Keratinocyte (primary cell): ENCODE measurements around the gene TMEM50B. TPM values are rescaled to one million over a fixed set of nuclear protein-coding genes. Genes with fewer than 3 reads are reported as not detected.

Experiments
- DNase-seq: peaks from one replicate; pipeline ENCODE4 v3.0.0-alpha.2; 2011; ENCODE audit warnings: low read depth, missing footprints, low spot score
- FAIRE-seq: peaks from 2 replicates; lab custom pipeline; 2011; peaks lifted over from hg19 to GRCh38; lab: Jason Lieb, UNC
- H2AFZ ChIP-seq: 2 replicates; pipeline ENCODE4 v1.6.0; 2012; ENCODE audit warnings: low read length, control low read depth, inconsistent platforms; ENCODE audit not compliant: control insufficient read depth
- H3K27ac ChIP-seq: 2 replicates; pipeline ENCODE4 v1.5.1; 2011; ENCODE audit warnings: low read length; ENCODE audit not compliant: control insufficient read depth, insufficient read depth
- H3K27me3 ChIP-seq: 3 replicates; pipeline ENCODE4 v1.6.0; 2011; ENCODE audit warnings: low read length; ENCODE audit not compliant: control insufficient read depth, insufficient read depth; ENCODE audit errors: extremely low read depth
- H3K36me3 ChIP-seq, 2 experiments: 2 replicates in 1 of 2; 3 replicates in 1 of 2; pipeline ENCODE4 v1.5.1; 2011; ENCODE audit warnings: low read length in 2 of 2, mild to moderate bottlenecking in 1 of 2; ENCODE audit not compliant: control insufficient read depth in 2 of 2, insufficient read depth in 2 of 2; ENCODE audit errors: extremely low read depth in 1 of 2
- H3K4me1 ChIP-seq: 3 replicates; pipeline ENCODE4 v1.5.1; 2011; ENCODE audit warnings: low read length; ENCODE audit not compliant: control insufficient read depth, insufficient read depth; ENCODE audit errors: extremely low read depth
- H3K4me2 ChIP-seq: 3 replicates; pipeline ENCODE4 v1.6.0; 2011; ENCODE audit warnings: low read depth, low read length; ENCODE audit not compliant: control insufficient read depth, insufficient read depth; ENCODE audit errors: extremely low read depth
- H3K4me3 ChIP-seq, 3 experiments: fragments of 200-600 bp in 1 of 3; sonication (generic) in 1 of 3; 2 replicates in 2 of 3; 3 replicates in 1 of 3; pipeline ENCODE4 v1.5.1; 2011 to 2016; ENCODE audit warnings: low read length in 3 of 3, mild to moderate bottlenecking in 3 of 3, control low read depth in 2 of 3, inconsistent platforms in 1 of 3, low read depth in 1 of 3, mixed read lengths in 1 of 3, mixed run types in 1 of 3, moderate library complexity in 1 of 3; ENCODE audit not compliant: control insufficient read depth in 2 of 3, insufficient read depth in 2 of 3; ENCODE audit errors: extremely low read depth in 1 of 3
- H3K79me2 ChIP-seq: 2 replicates; pipeline ENCODE4 v1.6.0; 2012; ENCODE audit warnings: low read length; ENCODE audit not compliant: control insufficient read depth, insufficient read depth
- H3K9ac ChIP-seq: 3 replicates; pipeline ENCODE4 v1.6.0; 2011; ENCODE audit warnings: low read length; ENCODE audit not compliant: control insufficient read depth, insufficient read depth; ENCODE audit errors: extremely low read depth
- H3K9me1 ChIP-seq: 3 replicates; pipeline ENCODE4 v1.6.0; 2011; ENCODE audit warnings: low read length; ENCODE audit not compliant: control insufficient read depth, insufficient read depth; ENCODE audit errors: extremely low read depth
- H3K9me3 ChIP-seq: 2 replicates; pipeline ENCODE4 v1.5.1; 2012; ENCODE audit warnings: low read depth, low read length; ENCODE audit not compliant: control insufficient read depth
- H4K20me1 ChIP-seq: 3 replicates; pipeline ENCODE4 v1.6.0; 2011; ENCODE audit warnings: low read length; ENCODE audit not compliant: control insufficient read depth, insufficient read depth; ENCODE audit errors: extremely low read depth
- EZH2 ChIP-seq: IDR thresholded peaks from one replicate; pipeline ENCODE4 v1.6.1; 2012; ENCODE audit warnings: inconsistent platforms, mild to moderate bottlenecking, low read length, moderate library complexity
- dilution Hi-C: fragments of 300-500 bp; cut with MboI; formaldehyde crosslinking; loops from one replicate; pipeline ENCODE4 v1.7.0; 2020; ENCODE audit warnings: low sequenced_read_pairs; ENCODE audit not compliant: extremely low pct_ligation_motif_present
- polyA plus RNA-seq, 5 experiments: library from polyadenylated mRNA; depleted of rRNA in 3 of 5; stranded (reverse) in 3 of 5; stranded (forward) in 1 of 5; unstranded in 1 of 5; fragments of >200 nt; gene quantifications; 1 replicate in 1 of 5; 2 replicates in 3 of 5; 3 replicates in 1 of 5; pipeline versions ENCODE4 v1.2.1 to v1.2.3, GENCODE V29; 2011 to 2012; ENCODE audit warnings: missing spikeins in 2 of 5, low read depth in 1 of 5, low replicate concordance in 1 of 5
- TF ChIP-seq, protein P1 (sequence below), 3 experiments: IDR thresholded peaks in 1 of 3; conservative IDR thresholded peaks in 1 of 3; optimal IDR thresholded peaks in 1 of 3; 2 replicates in 2 of 3; 3 replicates in 1 of 3; pipeline versions ENCODE3 to v1.5.1; 2011; ENCODE audit warnings: low read length in 3 of 3, mild to moderate bottlenecking in 3 of 3, moderate library complexity in 2 of 3, control low read depth in 1 of 3, inconsistent platforms in 1 of 3; ENCODE audit not compliant: insufficient read depth in 2 of 3; ENCODE audit errors: extremely low read depth in 1 of 3

Gene TMEM50B
- polyA plus RNA-seq, 1 donor (not counting 4 experiments of a cell fraction or from before 2014, with no cell fraction given) = 39.7 TPM

DNA sequence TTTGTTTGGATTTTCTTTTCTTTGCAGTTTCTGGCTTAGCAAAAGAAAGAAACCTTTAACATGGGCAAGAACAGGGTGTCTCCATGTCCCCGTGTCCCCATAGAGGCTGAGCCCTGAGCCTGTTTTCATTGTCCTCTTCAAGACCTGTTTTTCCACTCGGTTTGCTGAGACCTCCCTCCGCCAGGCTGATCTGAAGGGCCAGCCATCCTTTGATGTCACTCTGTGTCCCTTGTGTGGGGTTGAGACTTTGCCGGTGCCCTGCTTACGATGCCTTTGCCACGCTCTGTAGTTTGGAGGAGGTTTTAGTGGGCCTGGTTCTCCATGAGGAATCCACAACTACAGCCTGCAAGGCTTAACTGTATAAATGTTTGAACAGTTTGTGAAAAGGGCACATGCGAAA, 52.7 kb downstream of the TMEM50B start:
- FAIRE-seq = no peak
- Histone ChIP-seq H3K27ac (no peak overlapping the region), H4K20me1 (no peaks in the 10 kb centered on the region)

DNA sequence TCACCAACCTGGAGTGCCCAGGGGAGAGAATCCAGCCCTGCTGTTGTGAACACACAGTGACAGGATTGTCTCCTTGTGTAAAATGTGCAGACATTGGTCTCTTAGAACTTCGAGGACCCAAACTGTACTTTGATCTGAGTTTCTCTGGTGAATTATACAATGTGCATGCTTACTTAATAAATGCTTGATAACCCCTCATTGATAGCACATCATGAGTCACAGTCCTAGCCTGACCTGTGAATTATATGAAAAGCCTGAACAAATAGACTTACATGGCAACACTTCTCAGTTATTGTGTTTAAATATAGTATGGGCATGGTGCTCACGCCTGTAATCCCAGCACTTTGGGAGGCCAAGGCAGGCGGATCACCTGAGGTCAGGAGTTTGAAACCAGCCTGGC, 53.9 kb downstream of the TMEM50B start:
- Histone ChIP-seq H3K9me1 (no peaks in the 10 kb centered on the region), H4K20me1 (peaks cover 3% of the 10 kb centered on the region), H3K4me1 (peaks cover 22% of the 10 kb centered on the region), H2AFZ (no peak overlapping the region), H3K4me3 (no peak overlapping the region), H3K4me2 (no peak overlapping the region), H3K36me3 (peaks cover 31 to 52% of the 10 kb centered on the region in 2 experiments), H3K27me3 (no peaks in the 10 kb centered on the region), H3K9me3 (no peaks in the 10 kb centered on the region), H3K9ac (no peak overlapping the region), H3K79me2 (peaks cover 19% of the 10 kb centered on the region), H3K27ac (no peak overlapping the region)
- no peak for TF ChIP-seq EZH2
- TF ChIP-seq, protein P1, sequence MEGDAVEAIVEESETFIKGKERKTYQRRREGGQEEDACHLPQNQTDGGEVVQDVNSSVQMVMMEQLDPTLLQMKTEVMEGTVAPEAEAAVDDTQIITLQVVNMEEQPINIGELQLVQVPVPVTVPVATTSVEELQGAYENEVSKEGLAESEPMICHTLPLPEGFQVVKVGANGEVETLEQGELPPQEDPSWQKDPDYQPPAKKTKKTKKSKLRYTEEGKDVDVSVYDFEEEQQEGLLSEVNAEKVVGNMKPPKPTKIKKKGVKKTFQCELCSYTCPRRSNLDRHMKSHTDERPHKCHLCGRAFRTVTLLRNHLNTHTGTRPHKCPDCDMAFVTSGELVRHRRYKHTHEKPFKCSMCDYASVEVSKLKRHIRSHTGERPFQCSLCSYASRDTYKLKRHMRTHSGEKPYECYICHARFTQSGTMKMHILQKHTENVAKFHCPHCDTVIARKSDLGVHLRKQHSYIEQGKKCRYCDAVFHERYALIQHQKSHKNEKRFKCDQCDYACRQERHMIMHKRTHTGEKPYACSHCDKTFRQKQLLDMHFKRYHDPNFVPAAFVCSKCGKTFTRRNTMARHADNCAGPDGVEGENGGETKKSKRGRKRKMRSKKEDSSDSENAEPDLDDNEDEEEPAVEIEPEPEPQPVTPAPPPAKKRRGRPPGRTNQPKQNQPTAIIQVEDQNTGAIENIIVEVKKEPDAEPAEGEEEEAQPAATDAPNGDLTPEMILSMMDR (optimal IDR thresholded peaks at IDR 0.05 in 1 of 3, IDR thresholded peaks at IDR 0.05 in 1 of 3, conservative IDR thresholded peaks at IDR 0.05 in 1 of 3; ENCODE audit: extremely low read depth in 1 of 3, insufficient read depth in 2 of 3, low read length in 3 of 3) = no peak
- FAIRE-seq (no peak), DNase-seq (no peak)
- dilution Hi-C loops = no loop called here

More for the DNA sequence above, 52.7 kb downstream of the TMEM50B start:
- H3K9me1 ChIP-seq = no peaks in the 10 kb centered on the region
- H3K79me2 ChIP-seq = peaks cover 16% of the 10 kb centered on the region
- H3K4me2 ChIP-seq = no peak overlapping the region
- H3K27me3 ChIP-seq = no peaks in the 10 kb centered on the region
- no peak overlapping the region for H3K9ac ChIP-seq
- H3K36me3 ChIP-seq = peaks cover 30 to 54% of the 10 kb centered on the region in 2 experiments
- TF ChIP-seq EZH2 = no peak
- TF ChIP-seq, protein P1 (optimal IDR thresholded peaks at IDR 0.05 in 1 of 3, IDR thresholded peaks at IDR 0.05 in 1 of 3, conservative IDR thresholded peaks at IDR 0.05 in 1 of 3; ENCODE audit: extremely low read depth in 1 of 3, insufficient read depth in 2 of 3, low read length in 3 of 3) = no peak
- DNase-seq = no peak
- no peak overlapping the region for H2AFZ ChIP-seq
- H3K9me3 ChIP-seq = no peaks in the 10 kb centered on the region
- dilution Hi-C loops = no loop called here
- no peak overlapping the region for H3K4me3 ChIP-seq
- H3K4me1 ChIP-seq = peaks cover 22% of the 10 kb centered on the region
